Measurements from ENCODE around the gene ATN1.

DNA sequence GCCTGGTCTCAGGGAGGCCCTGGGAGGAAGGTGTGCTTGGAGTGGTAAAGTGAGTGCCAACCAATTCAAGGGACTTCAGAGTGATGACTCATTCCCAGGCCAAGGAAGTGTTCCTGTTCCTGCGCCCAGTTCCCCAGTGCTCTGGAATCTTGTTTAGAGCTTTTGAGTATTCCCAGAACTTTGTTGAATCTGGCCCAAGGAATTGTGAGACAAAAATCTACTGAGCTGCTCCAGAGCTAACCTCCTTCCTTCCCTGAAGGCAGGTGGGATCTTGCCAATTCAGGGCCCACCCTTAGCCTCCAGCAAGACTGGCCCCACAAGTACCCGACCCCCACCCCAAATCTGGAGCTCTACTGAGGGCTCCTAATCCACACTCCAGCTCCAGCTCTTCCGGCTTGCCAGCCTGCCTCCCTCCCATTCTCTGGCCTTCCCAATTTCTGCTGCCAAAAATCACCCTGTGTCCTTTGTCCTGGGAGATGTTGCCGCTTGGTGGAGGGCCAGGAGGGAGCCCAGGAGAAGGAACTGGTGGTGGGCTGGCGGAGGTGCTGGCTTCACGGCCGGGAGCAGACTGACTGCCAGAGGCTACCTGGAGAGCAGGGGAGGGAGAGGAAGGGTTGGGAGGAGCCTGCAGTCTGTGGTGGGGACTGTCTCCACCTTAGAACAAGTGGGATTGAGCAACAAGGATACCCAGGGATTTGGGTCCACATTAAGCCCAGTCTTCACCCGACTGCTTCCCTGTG is 2.0 kb upstream of the ATN1 start:
- TF ChIP-seq, protein P1, sequence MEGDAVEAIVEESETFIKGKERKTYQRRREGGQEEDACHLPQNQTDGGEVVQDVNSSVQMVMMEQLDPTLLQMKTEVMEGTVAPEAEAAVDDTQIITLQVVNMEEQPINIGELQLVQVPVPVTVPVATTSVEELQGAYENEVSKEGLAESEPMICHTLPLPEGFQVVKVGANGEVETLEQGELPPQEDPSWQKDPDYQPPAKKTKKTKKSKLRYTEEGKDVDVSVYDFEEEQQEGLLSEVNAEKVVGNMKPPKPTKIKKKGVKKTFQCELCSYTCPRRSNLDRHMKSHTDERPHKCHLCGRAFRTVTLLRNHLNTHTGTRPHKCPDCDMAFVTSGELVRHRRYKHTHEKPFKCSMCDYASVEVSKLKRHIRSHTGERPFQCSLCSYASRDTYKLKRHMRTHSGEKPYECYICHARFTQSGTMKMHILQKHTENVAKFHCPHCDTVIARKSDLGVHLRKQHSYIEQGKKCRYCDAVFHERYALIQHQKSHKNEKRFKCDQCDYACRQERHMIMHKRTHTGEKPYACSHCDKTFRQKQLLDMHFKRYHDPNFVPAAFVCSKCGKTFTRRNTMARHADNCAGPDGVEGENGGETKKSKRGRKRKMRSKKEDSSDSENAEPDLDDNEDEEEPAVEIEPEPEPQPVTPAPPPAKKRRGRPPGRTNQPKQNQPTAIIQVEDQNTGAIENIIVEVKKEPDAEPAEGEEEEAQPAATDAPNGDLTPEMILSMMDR (IDR thresholded peaks at IDR 0.05 in 4 of 5, conservative IDR thresholded peaks at IDR 0.05 in 1 of 5): no peak
- peak; percentile 9 to 34 for TF ChIP-seq POLR2A (IDR thresholded peaks at IDR 0.05)
